NT2/D1 (cell line): ENCODE data around the gene GPSM1.

ENCODE experiments used
- SUZ12 ChIP-seq: IDR thresholded peaks from 2 replicates; pipeline ENCODE4 v1.6.1; 2011; ENCODE audit not compliant: insufficient read length, insufficient read depth; ENCODE audit errors: extremely low read depth
- YY1 ChIP-seq: IDR thresholded peaks from 2 replicates; pipeline ENCODE4 v1.6.1; 2011; ENCODE audit not compliant: insufficient read length, insufficient read depth
- ZNF274 ChIP-seq: IDR thresholded peaks from 2 replicates; pipeline ENCODE4 v1.6.1; 2011; ENCODE audit warnings: mild to moderate bottlenecking, low read depth, low read length

GRCh38 chr9:136395345-136396218, 68.2 kb downstream of the GPSM1 start:
- no peak for TF ChIP-seq YY1
- no peak for TF ChIP-seq SUZ12
- TF ChIP-seq ZNF274 = no peak
